GM10248 (cell line): ENCODE data around the gene TMEM139.

ENCODE experiments used
- CTCF ChIA-PET: fragments of 300-600 bp; sonication (Branson Sonifier 250); formaldehyde crosslinking; extraction: SDS; loops from one replicate; lab custom pipeline; 2021; ENCODE audit warnings: antibody characterized with exemption; lab: Yijun Ruan, JAX
- POLR2A ChIA-PET: fragments of 350-650 bp; sonication (Branson Sonifier 250); formaldehyde crosslinking; extraction: SDS; loops from one replicate; lab custom pipeline; 2020; ENCODE audit warnings: antibody characterized with exemption; lab: Yijun Ruan, JAX
- DNase-seq: peaks from one replicate; pipeline ENCODE4 v3.0.0; 2012; ENCODE audit errors: extremely low spot score
- CTCF ChIP-seq: IDR thresholded peaks from 2 replicates; pipeline ENCODE4 v1.5.1; 2012; ENCODE audit warnings: mild to moderate bottlenecking, low read depth; ENCODE audit errors: extremely low read depth, missing control alignments, control extremely low read depth

The TMEM139 gene

GRCh38 chr7:143247372-143247771 lies 37.4 kb upstream of the TMEM139 start:
- DNase-seq = no peak
- CTCF ChIA-PET = no interaction called here
- POLR2A ChIA-PET = no interaction called here
- no peak for TF ChIP-seq CTCF

GRCh38 chr7:143248761-143249354 lies 35.9 kb upstream of the TMEM139 start:
- POLR2A ChIA-PET = no interaction called here
- TF ChIP-seq CTCF = no peak
- no peak for DNase-seq
- CTCF ChIA-PET = interaction anchor here (0.9 to 3.6 kb wide), 5 partner anchors 8 to 34 kb away, joined by 3 to 29 read pairs (median 4); no protein-coding TSS in a partner anchor

GRCh38 chr7:143250199-143250598 lies 34.6 kb upstream of the TMEM139 start:
- no peak for DNase-seq
- POLR2A ChIA-PET = no interaction called here
- no peak for TF ChIP-seq CTCF
- CTCF ChIA-PET = interaction anchor here (0.7 to 3.6 kb wide), 4 partner anchors 10 to 49 kb away, joined by 3 to 29 read pairs (median 4); no protein-coding TSS in a partner anchor

- no peak for TF ChIP-seq CTCF
- CTCF ChIA-PET = interaction anchor here (0.7 to 3.6 kb wide), 2 partner anchors 10 to 49 kb away, joined by 3 to 29 read pairs; no protein-coding TSS in a partner anchor
- POLR2A ChIA-PET = no interaction called here
- DNase-seq = no peak
Measured at GRCh38 chr7:143250822-143251221, 33.9 kb upstream of the TMEM139 start.

- CTCF ChIA-PET = interaction anchor here (1.6 kb wide), 1 partner anchor 12 kb away, joined by 4 read pairs; no protein-coding TSS in a partner anchor
- no peak for DNase-seq
- no peak for TF ChIP-seq CTCF
- POLR2A ChIA-PET = no interaction called here
Measured at GRCh38 chr7:143252006-143252405, 32.8 kb upstream of the TMEM139 start.

GRCh38 chr7:143255564-143255963 lies 29.2 kb upstream of the TMEM139 start:
- no peak for TF ChIP-seq CTCF
- DNase-seq = no peak
- CTCF ChIA-PET = interaction anchor here (0.7 to 10.7 kb wide), 6 partner anchors 15 to 50 kb away, joined by 3 to 103 read pairs (median 3); partner anchors contain the start of gene CASP2
- POLR2A ChIA-PET = no interaction called here
